ENCODE results near the gene STPG2. TPM values are rescaled to one million over a fixed set of nuclear protein-coding genes. Genes with fewer than 3 reads are reported as not detected.
A peak's percentile ranks its signal among the peaks of the same experiment; 100 is the strongest.

Gene STPG2
- total and polyA plus RNA-seq, 8 donors, result 0.11 to 1.0 (median 0.64) TPM

- Histone ChIP-seq H3K9me3 (no peaks in the 10 kb centered on the region), H3K27ac (no peak overlapping the region), H3K4me3 (no peak overlapping the region), H3K4me1 (no peaks in the 10 kb centered on the region), H3K27me3 (no peaks in the 10 kb centered on the region), H3K36me3 (no peaks in the 10 kb centered on the region)
- no peak for TF ChIP-seq CTCF (IDR thresholded peaks at IDR 0.05)
- WGBS, 2 donors, result 78 to 83% methylated on average over 4 of the region's 4 CpGs
- no peak for ATAC-seq
- no peak for FAIRE-seq
- intact Hi-C loops (cut with DNase I), result no loop called here
- DNase-seq, result peak in 1 of 6 donors; percentile 29
Measured at GRCh38 chr4:97665553-97665952, 477.7 kb downstream of the STPG2 start.

DNA sequence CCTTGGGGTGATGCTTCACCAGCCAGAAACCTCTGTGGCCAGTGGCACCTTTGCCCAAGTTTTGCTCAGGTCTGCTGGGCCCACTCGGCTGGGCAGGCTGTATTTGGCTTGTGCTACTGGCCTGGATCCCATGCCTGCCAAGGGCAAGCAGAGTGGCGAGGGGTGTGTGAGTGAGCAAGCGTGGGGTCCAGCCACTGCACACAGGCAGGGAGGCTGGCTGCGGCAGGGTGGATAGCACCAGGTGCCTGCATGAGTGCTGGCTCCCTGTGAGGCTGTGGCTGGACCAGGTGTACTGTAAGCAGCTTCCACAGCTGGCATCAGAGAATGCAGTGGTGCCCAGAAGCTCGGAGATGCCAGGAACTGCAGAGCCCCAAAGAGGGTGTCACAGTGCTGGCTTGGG, 478.5 kb downstream of the STPG2 start:
- no peak overlapping the region for H3K27ac ChIP-seq
- intact Hi-C loops (cut with DNase I), result no loop called here
- TF ChIP-seq CTCF (IDR thresholded peaks at IDR 0.05), result no peak
- FAIRE-seq, result no peak
- H3K27me3 ChIP-seq, result no peaks in the 10 kb centered on the region
- no peak overlapping the region for H3K4me3 ChIP-seq
- H3K4me1 ChIP-seq, result no peaks in the 10 kb centered on the region
- ATAC-seq, result no peak
- DNase-seq, result peak in 1 of 6 donors; percentile 40
- no peaks in the 10 kb centered on the region for H3K36me3 ChIP-seq
- WGBS, 2 donors, result 80 to 82% methylated on average over 5 of the region's 5 CpGs
- H3K9me3 ChIP-seq, result no peaks in the 10 kb centered on the region

GRCh38 chr4:97662133-97662532, 481.1 kb downstream of the STPG2 start:
- H3K9me3 ChIP-seq, result no peaks in the 10 kb centered on the region
- 39% methylated on average over 2 of the region's 2 CpGs for WGBS, 2 donors
- TF ChIP-seq CTCF (IDR thresholded peaks at IDR 0.05), result no peak
- H3K27ac ChIP-seq, result no peak overlapping the region
- FAIRE-seq (no peak), DNase-seq (no peak), ATAC-seq (no peak)
- no peaks in the 10 kb centered on the region for H3K4me1 ChIP-seq
- intact Hi-C loops (cut with DNase I), result no loop called here
- no peak overlapping the region for H3K4me3 ChIP-seq
- no peaks in the 10 kb centered on the region for H3K27me3 ChIP-seq
- H3K36me3 ChIP-seq, result no peaks in the 10 kb centered on the region

DNA sequence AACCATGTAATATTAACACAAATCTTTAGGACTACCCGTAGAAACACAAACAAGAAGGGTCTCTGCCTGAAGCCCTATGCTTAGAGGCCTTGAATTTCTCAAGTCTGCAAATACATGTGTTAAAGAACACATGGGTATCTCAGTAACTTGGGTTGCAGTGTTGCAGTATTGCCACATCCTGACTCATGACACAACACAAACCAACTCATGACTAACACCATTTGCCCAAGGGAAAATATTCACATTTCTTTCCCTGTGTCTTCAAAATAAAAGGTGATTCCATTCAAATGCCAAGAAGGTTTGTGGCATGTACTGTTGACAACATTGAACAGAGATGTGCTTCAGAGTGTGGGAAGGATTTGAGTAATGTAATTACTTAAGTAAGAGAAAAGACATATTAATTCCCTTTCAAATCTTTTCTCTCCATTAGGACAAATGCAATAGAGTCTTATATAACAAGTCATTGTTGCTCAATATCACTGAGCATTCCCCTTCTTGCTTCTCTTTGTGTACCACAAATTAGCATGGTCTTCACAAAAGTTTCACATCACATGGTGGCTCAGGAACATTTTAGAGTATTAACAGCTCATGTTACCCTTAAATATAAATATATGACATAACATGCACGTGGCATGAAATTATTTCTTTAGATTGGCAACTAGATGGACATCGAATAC, 487.1 kb downstream of the STPG2 start:
- H3K27me3 ChIP-seq, result no peaks in the 10 kb centered on the region
- intact Hi-C loops (cut with DNase I), result no loop called here
- no peak for TF ChIP-seq CTCF (IDR thresholded peaks at IDR 0.05)
- DNase-seq (no peak), FAIRE-seq (no peak), ATAC-seq (no peak)
- H3K4me3 ChIP-seq, result no peak overlapping the region
- WGBS, 2 donors, result 70 to 78% methylated on average over 3 of the region's 3 CpGs
- H3K9me3 ChIP-seq, result no peaks in the 10 kb centered on the region
- no peak overlapping the region for H3K27ac ChIP-seq
- no peaks in the 10 kb centered on the region for H3K4me1 ChIP-seq
- no peaks in the 10 kb centered on the region for H3K36me3 ChIP-seq

GRCh38 chr4:97653701-97654100, 489.6 kb downstream of the STPG2 start:
- DNase-seq (no peak), FAIRE-seq (no peak), ATAC-seq (no peak)
- 54 to 62% methylated on average over 2 of the region's 2 CpGs for WGBS, 2 donors
- Histone ChIP-seq H3K9me3 (no peaks in the 10 kb centered on the region), H3K27ac (no peak overlapping the region), H3K27me3 (no peaks in the 10 kb centered on the region), H3K36me3 (no peaks in the 10 kb centered on the region), H3K4me3 (no peak overlapping the region), H3K4me1 (no peaks in the 10 kb centered on the region)
- no peak for TF ChIP-seq CTCF (IDR thresholded peaks at IDR 0.05)
- intact Hi-C loops (cut with DNase I), result no loop called here
